Gastroesophageal sphincter (tissue), 4 donors: ENCODE results near the gene SCN7A. TPM values are rescaled to one million over a fixed set of nuclear protein-coding genes. Genes with fewer than 3 reads are reported as not detected.
"Not testable (repeated sequence)": the region's sequence is repeated elsewhere in the genome, so short reads cannot be mapped to it uniquely, and the experiment has no call there.

Source experiments
- ATAC-seq: fragments of 150-250 bp; one replicate; pipeline ENCODE4 v1.9.1; 2016; ENCODE audit warnings: mild to moderate bottlenecking, moderate library complexity
- H3K27ac ChIP-seq, 4 donors: fragments of 200-600 bp; sonication (generic) in 3 of 4; 1 replicate in 3 of 4; 2 replicates in 1 of 4; pipeline ENCODE4 v1.5.1; 2016 to 2019
- H3K27me3 ChIP-seq: fragments of 200-600 bp; sonication (generic); one replicate; pipeline ENCODE4 v1.5.1; 2019
- H3K36me3 ChIP-seq, 2 donors: fragments of 200-600 bp; sonication (generic); one replicate each; pipeline ENCODE4 v1.5.1; 2019; ENCODE audit warnings: control low read depth in 1 of 2
- H3K4me1 ChIP-seq, 3 donors: fragments of 200-600 bp; sonication (generic); 1 replicate in 2 of 3; 2 replicates in 1 of 3; pipeline ENCODE4 v1.5.1; 2016 to 2019; ENCODE audit warnings: control low read depth in 2 of 3
- H3K4me3 ChIP-seq, 2 donors: fragments of 200-600 bp; sonication (generic); one replicate each; pipeline ENCODE4 v1.5.1; 2019; ENCODE audit warnings: mild to moderate bottlenecking in 1 of 2, moderate library complexity in 1 of 2
- H3K9me3 ChIP-seq, 3 donors: fragments of 200-600 bp; sonication (generic); one replicate each; pipeline ENCODE4 v1.5.1; 2017 to 2019; ENCODE audit warnings: control low read depth in 2 of 3
- EP300 ChIP-seq: sonication (generic); formaldehyde crosslinking; IDR thresholded peaks from one replicate; pipeline ENCODE4 v1.6.1; 2017; ENCODE audit warnings: antibody characterized with exemption, mild to moderate bottlenecking
- POLR2A ChIP-seq, 2 donors: fragments of 450-650 bp; IDR thresholded peaks; one replicate each; pipeline ENCODE4 v1.6.1; 2017; ENCODE audit warnings: antibody characterized with exemption in 2 of 2, mild to moderate bottlenecking in 2 of 2, moderate library complexity in 1 of 2
- POLR2AphosphoS5 ChIP-seq: sonication (generic); formaldehyde crosslinking; IDR thresholded peaks from one replicate; pipeline ENCODE4 v1.6.1; 2017; ENCODE audit warnings: antibody characterized with exemption
- WGBS, 2 donors: methylation state at CpG; one replicate each; pipeline ENCODE4 v1.1.5; 2018; ENCODE audit warnings: low coverage in 1 of 2; 5-methylcytosine and 5-hydroxymethylcytosine counted together
- total RNA-seq, 4 donors: library from RNA; depleted of rRNA; stranded (reverse); fragments of >200 nt; gene quantifications; one replicate each; pipeline ENCODE4 v1.1.0, GENCODE V29; 2016
- TF ChIP-seq, protein P1 (sequence below), 4 experiments: fragments of 200-600 bp in 2 of 4; fragments of 450-650 bp in 2 of 4; sonication (generic) in 1 of 4; IDR thresholded peaks; one replicate each; pipeline ENCODE4 v1.5.1; 2017 to 2019; ENCODE audit warnings: antibody characterized with exemption in 4 of 4, mild to moderate bottlenecking in 2 of 4, moderate library complexity in 2 of 4

SCN7A gene
- total RNA-seq, 4 donors from 2014 or later, result 67.4 to 92.5 (median 72.4) TPM

DNA sequence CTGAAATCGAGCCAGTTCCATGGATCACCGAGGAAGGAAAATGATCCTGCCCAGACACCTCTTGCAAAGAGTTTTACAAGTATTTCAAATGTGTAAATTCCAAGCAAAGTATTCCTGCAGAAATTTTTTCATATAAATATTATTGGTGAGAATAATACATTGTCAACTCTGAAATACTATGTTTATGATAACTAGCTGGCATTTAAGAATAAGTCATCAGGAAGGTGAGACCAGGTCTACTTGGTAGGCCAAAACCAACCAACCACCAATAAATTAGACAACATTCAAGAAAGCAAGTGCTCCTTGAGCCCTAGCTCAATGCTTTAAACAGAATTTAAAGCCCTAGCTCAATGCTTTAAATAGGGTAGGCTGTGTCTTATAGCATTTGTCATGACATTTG is 21.7 kb downstream of the SCN7A start:
- H3K9me3 ChIP-seq, result no peaks in the 10 kb centered on the region
- H3K27me3 ChIP-seq, result no peaks in the 10 kb centered on the region
- no peak overlapping the region for H3K27ac ChIP-seq
- H3K4me3 ChIP-seq, result no peak overlapping the region
- 22 to 29% methylated on average over 2 of the region's 2 CpGs for WGBS, 2 donors
- H3K4me1 ChIP-seq, result no peaks in the 10 kb centered on the region
- no peak for ATAC-seq
- no peak for TF ChIP-seq EP300
- TF ChIP-seq, protein P1, sequence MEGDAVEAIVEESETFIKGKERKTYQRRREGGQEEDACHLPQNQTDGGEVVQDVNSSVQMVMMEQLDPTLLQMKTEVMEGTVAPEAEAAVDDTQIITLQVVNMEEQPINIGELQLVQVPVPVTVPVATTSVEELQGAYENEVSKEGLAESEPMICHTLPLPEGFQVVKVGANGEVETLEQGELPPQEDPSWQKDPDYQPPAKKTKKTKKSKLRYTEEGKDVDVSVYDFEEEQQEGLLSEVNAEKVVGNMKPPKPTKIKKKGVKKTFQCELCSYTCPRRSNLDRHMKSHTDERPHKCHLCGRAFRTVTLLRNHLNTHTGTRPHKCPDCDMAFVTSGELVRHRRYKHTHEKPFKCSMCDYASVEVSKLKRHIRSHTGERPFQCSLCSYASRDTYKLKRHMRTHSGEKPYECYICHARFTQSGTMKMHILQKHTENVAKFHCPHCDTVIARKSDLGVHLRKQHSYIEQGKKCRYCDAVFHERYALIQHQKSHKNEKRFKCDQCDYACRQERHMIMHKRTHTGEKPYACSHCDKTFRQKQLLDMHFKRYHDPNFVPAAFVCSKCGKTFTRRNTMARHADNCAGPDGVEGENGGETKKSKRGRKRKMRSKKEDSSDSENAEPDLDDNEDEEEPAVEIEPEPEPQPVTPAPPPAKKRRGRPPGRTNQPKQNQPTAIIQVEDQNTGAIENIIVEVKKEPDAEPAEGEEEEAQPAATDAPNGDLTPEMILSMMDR (IDR thresholded peaks at IDR 0.05), result no peak
- no peak for TF ChIP-seq POLR2AphosphoS5
- no peak for TF ChIP-seq POLR2A (IDR thresholded peaks at IDR 0.05)
- no peaks in the 10 kb centered on the region for H3K36me3 ChIP-seq

GRCh38 chr2:166468124-166469024 is 25.7 kb downstream of the SCN7A start:
- H3K36me3 ChIP-seq, result peaks cover 0 to 6% of the 10 kb centered on the region in 2 donors
- H3K4me3 ChIP-seq, result no peak overlapping the region
- H3K27ac ChIP-seq, result no peak overlapping the region
- ATAC-seq, result no peak
- no peak for TF ChIP-seq POLR2AphosphoS5
- TF ChIP-seq POLR2A (IDR thresholded peaks at IDR 0.05), result no peak
- TF ChIP-seq EP300, result no peak
- TF ChIP-seq, protein P1 (IDR thresholded peaks at IDR 0.05), result no peak
- no peaks in the 10 kb centered on the region for H3K27me3 ChIP-seq
- WGBS, 2 donors, result 76 to 83% methylated on average over 5 of the region's 5 CpGs
- no peaks in the 10 kb centered on the region for H3K9me3 ChIP-seq
- H3K4me1 ChIP-seq, result no peaks in the 10 kb centered on the region

- Histone ChIP-seq H3K27ac (no peak overlapping the region), H3K9me3 (no peaks in the 10 kb centered on the region), H3K36me3 (peaks cover 0 to 6% of the 10 kb centered on the region in 2 donors), H3K4me3 (no peak overlapping the region), H3K27me3 (no peaks in the 10 kb centered on the region), H3K4me1 (no peaks in the 10 kb centered on the region)
- TF ChIP-seq EP300 (no peak), POLR2AphosphoS5 (no peak), POLR2A (IDR thresholded peaks at IDR 0.05) (no peak)
- TF ChIP-seq, protein P1 (IDR thresholded peaks at IDR 0.05), result no peak
- 77 to 89% methylated on average over 1 of the region's 1 CpG for WGBS, 2 donors
- ATAC-seq, result no peak
These were observed 29.9 kb downstream of the SCN7A start for GRCh38 chr2:166464187-166464586.

DNA sequence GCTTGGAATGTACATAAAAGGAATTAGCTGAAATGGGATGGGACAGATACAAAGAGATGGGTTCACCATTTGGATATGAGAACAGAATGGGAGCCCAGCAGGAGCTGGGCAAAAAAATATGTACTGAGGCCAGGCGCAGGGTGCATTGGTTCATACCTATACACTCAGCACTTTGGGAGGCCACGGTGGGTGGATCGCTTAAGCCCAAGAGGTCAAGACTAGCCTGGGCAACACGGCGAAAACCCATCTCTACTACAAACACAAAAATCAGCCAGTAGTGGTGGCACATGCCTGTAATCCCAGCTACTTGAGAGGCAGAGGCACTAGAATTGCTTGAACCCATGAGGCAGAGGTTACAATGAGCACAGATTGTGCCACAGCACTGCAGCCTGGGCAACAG is 30.4 kb downstream of the SCN7A start:
- ATAC-seq, result no peak
- Histone ChIP-seq H3K27ac (no peak overlapping the region), H3K4me1 (no peaks in the 10 kb centered on the region), H3K27me3 (no peaks in the 10 kb centered on the region), H3K4me3 (no peak overlapping the region), H3K36me3 (peaks cover 0 to 6% of the 10 kb centered on the region in 2 donors), H3K9me3 (no peaks in the 10 kb centered on the region)
- WGBS, 2 donors, result 93 to 100% methylated on average over 2 to 3 of the region's 5 CpGs
- TF ChIP-seq, protein P1 (IDR thresholded peaks at IDR 0.05), result no peak
- no peak for TF ChIP-seq EP300
- TF ChIP-seq POLR2AphosphoS5, result no peak
- no peak for TF ChIP-seq POLR2A (IDR thresholded peaks at IDR 0.05)

GRCh38 chr2:166458674-166459073 is 35.4 kb downstream of the SCN7A start:
- no peaks in the 10 kb centered on the region for H3K4me1 ChIP-seq
- no peak overlapping the region for H3K27ac ChIP-seq
- no peaks in the 10 kb centered on the region for H3K27me3 ChIP-seq
- WGBS, 2 donors, result 89 to 93% methylated on average over 1 of the region's 1 CpG
- no peaks in the 10 kb centered on the region for H3K9me3 ChIP-seq
- H3K4me3 ChIP-seq, result no peak overlapping the region
- ATAC-seq, result no peak
- TF ChIP-seq, protein P1 (IDR thresholded peaks at IDR 0.05), result no peak
- TF ChIP-seq EP300 (no peak), POLR2A (IDR thresholded peaks at IDR 0.05) (no peak), POLR2AphosphoS5 (no peak)
- H3K36me3 ChIP-seq, result peaks cover 0 to 12% of the 10 kb centered on the region in 2 donors

DNA sequence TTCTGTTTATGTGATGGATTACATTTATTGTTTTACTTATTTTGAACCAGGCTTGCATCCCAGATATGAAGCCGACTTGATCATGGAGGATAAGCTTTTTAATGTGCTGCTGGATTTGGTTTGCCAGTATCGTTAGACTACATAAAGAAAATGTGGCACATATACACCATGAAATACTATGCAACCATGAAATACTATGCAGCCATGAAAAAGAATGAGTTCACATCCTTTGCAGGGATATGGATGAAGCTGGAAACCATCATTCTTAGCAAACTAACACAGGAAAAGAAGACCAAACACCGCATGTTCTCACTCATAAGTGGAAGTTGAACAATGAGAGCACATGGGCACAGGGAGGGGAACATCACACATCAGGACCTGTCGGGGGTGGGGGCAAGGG is 38.2 kb downstream of the SCN7A start:
- H3K36me3 ChIP-seq, H3K27me3 ChIP-seq, H3K9me3 ChIP-seq, H3K27ac ChIP-seq, ATAC-seq, H3K4me1 ChIP-seq, H3K4me3 ChIP-seq: not testable (repeated sequence)
- WGBS, 2 donors, result 96% methylated on average over 3 to 4 of the region's 4 CpGs
